GM12801 (cell line): ENCODE data around the gene SDK1.

Source experiments
- TF ChIP-seq, protein P1 (sequence below): IDR thresholded peaks from one replicate; pipeline ENCODE4 v1.5.1; 2011; ENCODE audit warnings: control low read depth; ENCODE audit not compliant: insufficient read length; ENCODE audit errors: extremely low read depth

The SDK1 gene

DNA sequence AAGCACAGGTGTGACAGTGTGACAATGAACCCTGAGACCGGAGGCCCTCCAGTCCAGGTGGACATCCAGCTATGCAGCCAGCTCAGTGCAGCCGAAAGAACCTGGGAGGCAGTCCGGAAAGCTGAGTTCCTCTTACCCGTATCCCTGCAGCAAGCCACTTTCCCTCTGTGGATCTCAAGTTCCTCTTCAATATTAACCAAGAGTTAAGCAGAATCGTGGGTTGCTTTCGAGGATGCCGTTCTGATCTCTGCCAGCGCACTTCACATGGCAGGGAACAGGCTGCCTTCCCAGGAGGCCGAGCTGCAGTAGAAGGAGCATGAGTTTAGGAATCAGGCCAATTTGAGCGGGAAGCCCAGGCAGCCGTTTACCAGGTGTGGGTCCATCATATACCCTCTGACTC lies 591.6 kb downstream of the SDK1 start:
- TF ChIP-seq, protein P1, sequence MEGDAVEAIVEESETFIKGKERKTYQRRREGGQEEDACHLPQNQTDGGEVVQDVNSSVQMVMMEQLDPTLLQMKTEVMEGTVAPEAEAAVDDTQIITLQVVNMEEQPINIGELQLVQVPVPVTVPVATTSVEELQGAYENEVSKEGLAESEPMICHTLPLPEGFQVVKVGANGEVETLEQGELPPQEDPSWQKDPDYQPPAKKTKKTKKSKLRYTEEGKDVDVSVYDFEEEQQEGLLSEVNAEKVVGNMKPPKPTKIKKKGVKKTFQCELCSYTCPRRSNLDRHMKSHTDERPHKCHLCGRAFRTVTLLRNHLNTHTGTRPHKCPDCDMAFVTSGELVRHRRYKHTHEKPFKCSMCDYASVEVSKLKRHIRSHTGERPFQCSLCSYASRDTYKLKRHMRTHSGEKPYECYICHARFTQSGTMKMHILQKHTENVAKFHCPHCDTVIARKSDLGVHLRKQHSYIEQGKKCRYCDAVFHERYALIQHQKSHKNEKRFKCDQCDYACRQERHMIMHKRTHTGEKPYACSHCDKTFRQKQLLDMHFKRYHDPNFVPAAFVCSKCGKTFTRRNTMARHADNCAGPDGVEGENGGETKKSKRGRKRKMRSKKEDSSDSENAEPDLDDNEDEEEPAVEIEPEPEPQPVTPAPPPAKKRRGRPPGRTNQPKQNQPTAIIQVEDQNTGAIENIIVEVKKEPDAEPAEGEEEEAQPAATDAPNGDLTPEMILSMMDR: no peak

DNA sequence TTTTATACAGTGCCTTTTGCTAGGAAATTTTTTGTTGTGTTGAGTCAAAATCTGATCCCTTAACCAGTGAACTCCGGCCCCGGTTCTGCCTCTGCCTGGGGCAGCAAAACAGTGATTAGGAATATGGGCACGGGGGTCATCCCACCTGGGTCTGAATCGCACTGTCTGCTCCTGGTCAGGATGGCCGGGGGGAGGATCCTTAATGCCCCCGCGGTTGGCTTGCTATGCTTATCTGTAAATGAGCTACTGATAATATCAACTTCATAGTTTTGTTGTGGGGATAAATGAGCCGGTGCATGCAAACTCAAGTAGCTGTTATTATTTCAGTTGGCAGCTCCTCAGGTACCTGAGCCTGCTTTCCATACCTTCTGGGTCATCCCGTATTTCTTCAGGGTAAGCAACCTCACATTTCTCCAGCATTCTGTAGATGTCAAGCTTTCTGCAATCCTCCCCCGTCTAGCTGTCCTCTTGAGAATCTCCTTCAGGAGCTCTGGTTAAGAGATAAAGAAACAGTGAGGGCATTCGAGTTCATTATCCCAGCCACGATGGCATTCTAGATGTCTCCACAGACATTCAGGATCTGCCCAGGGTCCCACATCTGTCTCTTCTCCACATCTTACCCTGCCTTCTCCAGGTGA lies 592.2 kb downstream of the SDK1 start:
- TF ChIP-seq, protein P1: no peak

DNA sequence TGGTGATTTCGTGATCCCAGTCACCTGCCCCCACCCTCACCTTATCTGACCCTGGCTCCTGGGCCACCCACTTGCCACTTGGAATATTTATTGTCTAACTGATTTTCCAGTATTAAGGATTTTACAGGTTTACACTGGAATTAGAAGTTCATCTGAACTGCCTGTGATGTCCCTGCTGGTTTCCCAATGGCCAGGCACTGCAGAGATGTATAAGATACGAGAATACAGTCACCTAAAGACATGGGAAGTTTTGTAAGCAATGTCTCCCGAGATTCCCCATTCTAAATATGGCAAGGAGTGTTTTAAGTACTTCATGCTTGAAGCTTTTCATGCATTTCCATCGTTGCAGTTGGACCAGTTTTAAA lies 592.7 kb downstream of the SDK1 start:
- TF ChIP-seq, protein P1: no peak

DNA sequence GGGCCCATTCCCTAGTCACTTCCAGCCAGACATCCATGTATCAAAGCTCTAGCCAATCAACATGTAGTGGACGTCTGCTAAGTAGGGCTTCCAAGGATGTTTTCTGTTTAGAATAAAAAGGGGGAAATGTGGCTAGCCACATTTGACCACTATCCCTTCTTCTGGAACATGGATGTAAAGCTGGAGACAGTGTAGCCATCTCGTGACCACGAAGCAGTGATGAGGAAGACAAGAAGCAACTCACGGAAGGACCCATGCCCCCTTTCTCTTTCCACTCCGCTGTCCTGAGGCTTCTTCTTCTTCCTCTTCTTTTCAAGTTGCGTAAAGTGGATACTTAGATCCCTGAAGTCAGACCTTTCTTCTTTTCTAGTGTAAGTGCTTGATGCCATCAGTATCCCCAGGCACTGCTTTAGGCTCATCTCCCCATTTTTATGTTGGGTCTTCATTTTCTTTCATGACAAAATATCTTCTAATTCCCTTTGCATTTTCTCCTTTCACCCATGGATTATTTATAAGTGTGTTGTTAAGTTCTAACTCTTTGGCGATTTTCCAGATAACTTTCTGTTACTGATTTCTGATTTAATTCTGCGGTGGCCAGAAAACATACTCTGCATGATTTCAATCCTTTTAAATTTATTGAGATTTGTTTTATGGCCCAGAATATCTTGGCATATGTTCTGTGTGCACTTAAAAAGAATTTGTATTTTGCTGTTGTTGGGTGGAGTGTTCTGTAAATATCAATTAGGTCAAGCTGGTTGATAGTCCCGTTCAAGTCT lies 594.5 kb downstream of the SDK1 start:
- TF ChIP-seq, protein P1: no peak

DNA sequence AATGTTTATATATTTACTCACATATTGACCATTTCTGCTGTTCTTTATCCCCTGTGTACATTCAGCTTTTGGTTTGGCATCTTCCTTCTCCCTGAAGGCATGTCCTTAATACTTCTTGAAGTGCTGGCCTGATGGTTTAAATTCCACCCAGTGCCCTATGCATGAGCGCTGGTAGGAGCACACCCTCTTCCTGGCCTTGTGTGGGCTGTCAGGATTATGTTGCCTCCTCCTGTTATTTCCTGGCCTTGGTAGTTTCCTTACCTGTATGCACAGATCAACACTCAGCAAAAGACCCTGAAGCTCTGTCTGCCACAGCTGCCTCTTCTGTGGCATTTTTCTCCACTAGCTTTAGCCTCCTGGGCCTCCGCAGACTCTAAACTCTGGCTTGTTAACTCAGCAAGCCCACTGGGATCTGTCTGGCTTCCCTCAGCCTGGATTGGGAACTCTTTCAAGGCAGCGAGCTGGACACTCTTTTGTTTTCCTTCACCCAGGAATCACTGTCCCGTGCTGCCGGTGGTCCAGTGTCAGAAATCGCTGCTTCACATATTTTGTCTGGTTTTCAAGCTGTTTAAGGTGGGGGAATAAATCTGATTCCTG lies 595.2 kb downstream of the SDK1 start:
- TF ChIP-seq, protein P1: no peak

DNA sequence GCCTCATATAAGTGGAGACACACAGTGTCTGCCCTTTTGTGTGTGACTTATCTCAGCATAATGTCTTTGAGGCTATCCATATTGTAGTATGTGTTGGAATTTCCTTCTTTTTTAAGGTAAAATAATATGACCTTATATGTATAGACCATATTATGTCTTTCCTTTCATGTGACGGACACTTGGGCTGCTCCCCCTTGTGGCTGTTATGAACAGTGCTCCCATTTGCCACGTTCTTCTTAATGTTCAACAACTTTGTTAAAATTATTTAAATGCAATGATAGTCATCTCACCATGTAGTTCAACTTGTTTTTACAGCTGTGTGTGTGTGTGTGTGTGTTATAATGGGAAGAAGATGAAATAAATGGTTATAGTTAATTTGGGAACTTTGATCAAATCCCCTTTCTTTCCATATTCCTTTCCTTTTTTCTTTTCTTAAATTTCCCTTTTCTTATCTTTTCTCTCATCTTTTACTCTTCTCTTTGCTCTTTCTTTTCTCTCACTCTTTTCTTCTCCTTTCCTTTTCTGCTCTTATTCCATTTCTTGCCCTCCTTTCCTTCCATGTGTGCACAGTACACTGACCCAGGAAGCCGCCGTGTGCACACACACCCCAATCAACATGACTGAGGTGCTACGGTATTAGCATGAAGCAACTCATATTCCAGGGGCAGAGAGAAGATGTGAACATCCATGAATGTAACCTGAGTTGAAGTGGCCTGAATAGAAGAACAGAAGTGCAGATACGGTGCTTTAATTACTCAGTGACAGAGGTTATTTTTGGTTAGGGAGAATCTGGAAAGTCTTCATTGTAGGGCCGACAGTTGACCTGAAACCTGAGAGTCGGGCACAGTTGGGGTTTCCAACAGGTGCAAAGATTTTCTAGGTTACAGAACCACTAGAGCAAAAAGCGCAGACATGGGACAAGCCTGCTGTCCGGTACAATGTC lies 596.6 kb downstream of the SDK1 start:
- TF ChIP-seq, protein P1: no peak

DNA sequence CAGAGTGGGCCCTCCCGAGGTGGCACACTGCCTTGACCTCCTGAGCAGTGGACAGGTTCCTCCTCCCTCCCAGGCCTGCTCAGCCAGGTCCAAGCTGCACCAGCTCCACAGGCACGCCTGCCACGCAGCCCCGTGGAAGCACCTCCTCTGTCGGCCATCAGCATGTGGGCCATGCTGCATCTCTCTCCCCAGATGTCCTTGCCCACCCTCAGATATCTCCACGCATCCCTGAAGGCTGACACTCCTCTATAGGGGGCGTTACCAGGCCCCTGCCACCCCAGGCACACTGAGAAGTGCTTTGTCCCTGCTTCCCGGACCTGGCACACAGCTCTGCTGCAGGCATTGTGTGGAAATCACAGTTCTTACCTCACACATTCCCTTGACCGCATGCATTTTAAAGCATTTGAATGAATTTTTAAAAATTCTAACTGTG lies 598.5 kb downstream of the SDK1 start:
- TF ChIP-seq, protein P1: no peak
